HEK293 (cell line): ENCODE data around the gene ELK4.

ENCODE experiments used
- CTCF ChIA-PET: fragments of 350-600 bp; formaldehyde crosslinking; extraction: SDS; loops from one replicate; lab custom pipeline; 2021; ENCODE audit warnings: antibody characterized with exemption; lab: Yijun Ruan, JAX
- POLR2A ChIA-PET: fragments of 300-600 bp; formaldehyde crosslinking; extraction: SDS; loops from one replicate; lab custom pipeline; 2020; ENCODE audit warnings: antibody characterized with exemption, inconsistent platforms; lab: Yijun Ruan, JAX
- H3K27ac ChIP-seq: fragments of 200-500 bp; sonication (Bioruptor generic); 2 replicates; pipeline ENCODE4 v1.5.1; 2014; ENCODE audit warnings: low read depth, low read length, control low read depth, inconsistent platforms; ENCODE audit errors: extremely low read depth
- H3K36me3 ChIP-seq, 2 experiments: fragments of 200-500 bp in 1 of 2; sonication (Bioruptor generic) in 1 of 2; 1 replicate in 1 of 2; 2 replicates in 1 of 2; pipeline ENCODE4 v1.5.1; 2014 to 2017; ENCODE audit warnings: inconsistent platforms in 2 of 2, low read length in 2 of 2; ENCODE audit not compliant: control insufficient read depth in 2 of 2, insufficient read depth in 1 of 2
- H3K4me1 ChIP-seq: fragments of 200-500 bp; sonication (Bioruptor generic); 2 replicates; pipeline ENCODE4 v1.5.1; 2014; ENCODE audit warnings: mild to moderate bottlenecking, low read length, inconsistent platforms; ENCODE audit not compliant: control insufficient read depth, insufficient read depth
- H3K4me3 ChIP-seq: 2 replicates; pipeline ENCODE4 v1.5.1; 2011; ENCODE audit warnings: low read depth, mild to moderate bottlenecking, control low read depth, low read length, moderate library complexity
- H3K9me3 ChIP-seq: fragments of 200-500 bp; sonication (Bioruptor generic); 2 replicates; pipeline ENCODE4 v1.5.1; 2014; ENCODE audit warnings: low read depth, low read length, inconsistent platforms; ENCODE audit not compliant: control insufficient read depth, insufficient read depth
- HOXD13 ChIP-seq: sonication (generic); formaldehyde crosslinking; IDR thresholded peaks from 2 replicates; pipeline ENCODE4 v1.8.0; 2022; ENCODE audit warnings: missing genetic modification reagents, borderline replicate concordance
- KLF16 ChIP-seq: fragments of 450-650 bp; formaldehyde crosslinking; IDR thresholded peaks from 2 replicates; pipeline ENCODE4 v1.5.1; 2017; ENCODE audit warnings: missing biosample characterization, missing genetic modification characterization
- PRDM1 ChIP-seq: fragments of 450-650 bp; formaldehyde crosslinking; IDR thresholded peaks from 2 replicates; pipeline ENCODE4; 2016; ENCODE audit warnings: missing biosample characterization, missing genetic modification characterization
- SETDB1 ChIP-seq: IDR thresholded peaks from one replicate; pipeline ENCODE4 v1.6.1; 2017; ENCODE audit warnings: mild to moderate bottlenecking, low read length, moderate library complexity, mixed read lengths; ENCODE audit not compliant: insufficient read length
- ZEB2 ChIP-seq: fragments of 450-650 bp; formaldehyde crosslinking; IDR thresholded peaks from 2 replicates; pipeline ENCODE4 v1.5.1; 2016; ENCODE audit warnings: missing biosample characterization, missing genetic modification characterization
- ZNF112 ChIP-seq: fragments of 450-650 bp; formaldehyde crosslinking; IDR thresholded peaks from 2 replicates; pipeline ENCODE4 v1.5.0; 2017; ENCODE audit warnings: missing biosample characterization, missing genetic modification characterization
- ZNF157 ChIP-seq: fragments of 450-650 bp; formaldehyde crosslinking; IDR thresholded peaks from 2 replicates; pipeline ENCODE4 v1.5.1; 2016; ENCODE audit warnings: missing biosample characterization, missing genetic modification characterization
- ZNF211 ChIP-seq: fragments of 450-650 bp; formaldehyde crosslinking; IDR thresholded peaks from 2 replicates; pipeline ENCODE4 v1.5.1; 2016; ENCODE audit warnings: low read depth, missing biosample characterization, missing genetic modification characterization
- ZNF214 ChIP-seq: fragments of 450-650 bp; formaldehyde crosslinking; IDR thresholded peaks from 2 replicates; pipeline ENCODE4 v1.5.1; 2017; ENCODE audit warnings: missing biosample characterization, mild to moderate bottlenecking, missing genetic modification characterization, borderline replicate concordance
- ZNF292 ChIP-seq: fragments of 450-650 bp; formaldehyde crosslinking; IDR thresholded peaks from 2 replicates; pipeline ENCODE4 v1.5.1; 2016; ENCODE audit warnings: low read depth, missing biosample characterization, missing genetic modification characterization, borderline replicate concordance
- ZNF473 ChIP-seq: fragments of 450-650 bp; formaldehyde crosslinking; IDR thresholded peaks from 2 replicates; pipeline ENCODE4 v1.5.1; 2017; ENCODE audit warnings: missing biosample characterization, missing genetic modification characterization
- ZNF510 ChIP-seq: fragments of 450-650 bp; formaldehyde crosslinking; IDR thresholded peaks from 2 replicates; pipeline ENCODE4 v1.5.1; 2018; ENCODE audit warnings: mild to moderate bottlenecking, missing genetic modification characterization, missing biosample characterization; ENCODE audit not compliant: insufficient replicate concordance
- ZNF558 ChIP-seq: fragments of 450-650 bp; formaldehyde crosslinking; IDR thresholded peaks from 2 replicates; pipeline ENCODE4 v1.5.1; 2016; ENCODE audit warnings: missing biosample characterization, missing genetic modification characterization
- ZNF560 ChIP-seq: fragments of 450-650 bp; formaldehyde crosslinking; IDR thresholded peaks from 2 replicates; pipeline ENCODE4 v1.5.1; 2017; ENCODE audit warnings: missing biosample characterization, missing genetic modification characterization, borderline replicate concordance
- ZNF585B ChIP-seq: fragments of 450-650 bp; formaldehyde crosslinking; IDR thresholded peaks from 2 replicates; pipeline ENCODE4 v1.5.1; 2016; ENCODE audit warnings: missing biosample characterization, missing genetic modification characterization
- ZNF621 ChIP-seq: fragments of 450-650 bp; formaldehyde crosslinking; IDR thresholded peaks from 2 replicates; pipeline ENCODE4 v1.5.1; 2017; ENCODE audit warnings: missing biosample characterization, missing genetic modification characterization
- ZNF654 ChIP-seq: fragments of 450-650 bp; formaldehyde crosslinking; IDR thresholded peaks from 2 replicates; pipeline ENCODE4 v1.5.1; 2016; ENCODE audit warnings: low read depth, missing biosample characterization, missing genetic modification characterization
- ZNF76 ChIP-seq: fragments of 450-650 bp; formaldehyde crosslinking; IDR thresholded peaks from 2 replicates; pipeline ENCODE4; 2016; ENCODE audit warnings: low read depth, missing biosample characterization, missing genetic modification characterization, borderline replicate concordance
- ZNF843 ChIP-seq: fragments of 450-650 bp; formaldehyde crosslinking; IDR thresholded peaks from 2 replicates; pipeline ENCODE4 v1.5.1; 2016; ENCODE audit warnings: missing biosample characterization, missing genetic modification characterization
- ZSCAN5A ChIP-seq: fragments of 450-650 bp; formaldehyde crosslinking; IDR thresholded peaks from 2 replicates; pipeline ENCODE4 v1.5.1; 2016; ENCODE audit warnings: missing biosample characterization, missing genetic modification characterization
- TF ChIP-seq, protein P1 (sequence below): fragments of 450-650 bp; formaldehyde crosslinking; IDR thresholded peaks from 2 replicates; pipeline ENCODE4 v1.5.1; 2017; ENCODE audit warnings: missing biosample characterization, mild to moderate bottlenecking, missing genetic modification characterization, moderate library complexity
- TF ChIP-seq, protein P2 (sequence below): fragments of 450-650 bp; formaldehyde crosslinking; IDR thresholded peaks from 2 replicates; pipeline ENCODE4 v1.5.1; 2016; ENCODE audit warnings: missing biosample characterization, missing genetic modification characterization, low read depth

The ELK4 gene

GRCh38 chr1:205600085-205600484 lies 31.7 kb downstream of the ELK4 start:
- no peaks in the 10 kb centered on the region for H3K4me1 ChIP-seq
- H3K27ac ChIP-seq, result no peak overlapping the region
- ChIA-PET CTCF (interaction anchor here (1.0 to 2.4 kb wide), 7 partner anchors 8 to 112 kb away, joined by 3 to 28 read pairs (median 4); no protein-coding TSS in a partner anchor), POLR2A (interaction anchor here (1.4 kb wide), 1 partner anchor 32 kb away, joined by 5 read pairs; the partner anchor contains the start of gene ELK4)
- no peak for TF ChIP-seq ZEB2 (tag by site-specific recombination)
- TF ChIP-seq KLF16, result no peak
- no peak for TF ChIP-seq ZNF654 (tag by site-specific recombination)
- no peaks in the 10 kb centered on the region for H3K9me3 ChIP-seq
- no peak overlapping the region for H3K4me3 ChIP-seq
- H3K36me3 ChIP-seq, result peaks cover 0 to 33% of the 10 kb centered on the region in 2 experiments; a peak in 1 of 3 replicates

GRCh38 chr1:205599669-205600042 lies 32.2 kb downstream of the ELK4 start:
- Histone ChIP-seq H3K4me3 (no peak overlapping the region), H3K4me1 (no peaks in the 10 kb centered on the region), H3K27ac (no peak overlapping the region)
- POLR2A ChIA-PET, result no interaction called here
- TF ChIP-seq HOXD13 (CRISPR knock-in tag) (no peak), PRDM1 (tag by site-specific recombination) (no peak), ZNF214 (tag by site-specific recombination) (no peak), ZNF560 (tag by site-specific recombination) (no peak), ZNF621 (tag by site-specific recombination) (no peak), ZNF112 (tag by site-specific recombination) (no peak)
- TF ChIP-seq, all 188 proteins: peak for 0
- Histone ChIP-seq H3K36me3 (peaks cover 0 to 33% of the 10 kb centered on the region in 2 experiments; a peak in 1 of 3 replicates), H3K9me3 (no peaks in the 10 kb centered on the region)
- CTCF ChIA-PET, result interaction anchor here (1.3 kb wide), 1 partner anchor 9 kb away, joined by 3 read pairs; no protein-coding TSS in a partner anchor

GRCh38 chr1:205598841-205599668 lies 32.8 kb downstream of the ELK4 start:
- H3K4me3 ChIP-seq, result no peak overlapping the region
- H3K36me3 ChIP-seq, result peaks cover 0 to 31% of the 10 kb centered on the region in 2 experiments; a peak in 1 of 3 replicates
- POLR2A ChIA-PET, result interaction anchor here (0.6 kb wide), 1 partner anchor 1794 kb away, joined by 3 read pairs; no protein-coding TSS in a partner anchor
- CTCF ChIA-PET, result interaction anchor here (0.7 to 1.6 kb wide), 4 partner anchors 33 to 379 kb away, joined by 3 read pairs; partner anchors contain the start of gene ELK4
- no peak overlapping the region for H3K27ac ChIP-seq
- H3K9me3 ChIP-seq, result no peaks in the 10 kb centered on the region
- H3K4me1 ChIP-seq, result no peaks in the 10 kb centered on the region
- no peak for TF ChIP-seq ZNF843 (tag by site-specific recombination)
- TF ChIP-seq, protein P1, sequence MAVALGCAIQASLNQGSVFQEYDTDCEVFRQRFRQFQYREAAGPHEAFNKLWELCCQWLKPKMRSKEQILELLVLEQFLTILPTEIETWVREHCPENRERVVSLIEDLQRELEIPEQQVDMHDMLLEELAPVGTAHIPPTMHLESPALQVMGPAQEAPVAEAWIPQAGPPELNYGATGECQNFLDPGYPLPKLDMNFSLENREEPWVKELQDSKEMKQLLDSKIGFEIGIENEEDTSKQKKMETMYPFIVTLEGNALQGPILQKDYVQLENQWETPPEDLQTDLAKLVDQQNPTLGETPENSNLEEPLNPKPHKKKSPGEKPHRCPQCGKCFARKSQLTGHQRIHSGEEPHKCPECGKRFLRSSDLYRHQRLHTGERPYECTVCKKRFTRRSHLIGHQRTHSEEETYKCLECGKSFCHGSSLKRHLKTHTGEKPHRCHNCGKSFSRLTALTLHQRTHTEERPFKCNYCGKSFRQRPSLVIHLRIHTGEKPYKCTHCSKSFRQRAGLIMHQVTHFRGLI, result peak; percentile 90

- ChIA-PET POLR2A (no interaction called here), CTCF (interaction anchor here (0.6 to 1.6 kb wide), 3 partner anchors 34 to 61 kb away, joined by 3 read pairs; partner anchors contain the start of gene ELK4)
- Histone ChIP-seq H3K27ac (no peak overlapping the region), H3K36me3 (peaks cover 0 to 26% of the 10 kb centered on the region in 2 experiments; a peak in 1 of 3 replicates), H3K4me3 (no peak overlapping the region), H3K9me3 (no peaks in the 10 kb centered on the region), H3K4me1 (no peaks in the 10 kb centered on the region)
- TF ChIP-seq ZNF473 (no peak), ZNF292 (tag by site-specific recombination) (no peak), ZNF76 (tag by site-specific recombination) (no peak), ZNF585B (tag by site-specific recombination) (no peak), ZNF157 (tag by site-specific recombination) (no peak), ZSCAN5A (tag by site-specific recombination) (no peak), ZNF558 (no peak), ZNF510 (tag by site-specific recombination) (no peak), ZNF211 (tag by site-specific recombination) (no peak), SETDB1 (no peak)
- TF ChIP-seq, protein P2, sequence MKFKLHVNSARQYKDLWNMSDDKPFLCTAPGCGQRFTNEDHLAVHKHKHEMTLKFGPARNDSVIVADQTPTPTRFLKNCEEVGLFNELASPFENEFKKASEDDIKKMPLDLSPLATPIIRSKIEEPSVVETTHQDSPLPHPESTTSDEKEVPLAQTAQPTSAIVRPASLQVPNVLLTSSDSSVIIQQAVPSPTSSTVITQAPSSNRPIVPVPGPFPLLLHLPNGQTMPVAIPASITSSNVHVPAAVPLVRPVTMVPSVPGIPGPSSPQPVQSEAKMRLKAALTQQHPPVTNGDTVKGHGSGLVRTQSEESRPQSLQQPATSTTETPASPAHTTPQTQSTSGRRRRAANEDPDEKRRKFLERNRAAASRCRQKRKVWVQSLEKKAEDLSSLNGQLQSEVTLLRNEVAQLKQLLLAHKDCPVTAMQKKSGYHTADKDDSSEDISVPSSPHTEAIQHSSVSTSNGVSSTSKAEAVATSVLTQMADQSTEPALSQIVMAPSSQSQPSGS (tag by site-specific recombination), result no peak
Observed at GRCh38 chr1:205597691-205598314, 34.0 kb downstream of the ELK4 start.
